Ovary (tissue), 3 donors: ENCODE data around the gene ANO3.

Experiments
- CTCF ChIP-seq, 3 donors: fragments of 450-650 bp in 2 of 3; fragments of 200-600 bp in 1 of 3; IDR thresholded peaks; one replicate each; pipeline versions ENCODE4 v1.5.1 to v1.8.0; 2016 to 2022; ENCODE audit warnings: antibody characterized with exemption in 3 of 3, mild to moderate bottlenecking in 1 of 3
- EP300 ChIP-seq: sonication (generic); formaldehyde crosslinking; IDR thresholded peaks from one replicate; pipeline ENCODE4 v1.6.1; 2017; ENCODE audit warnings: antibody characterized with exemption
- POLR2A ChIP-seq: fragments of 450-650 bp; IDR thresholded peaks from one replicate; pipeline ENCODE4 v1.6.1; 2017; ENCODE audit warnings: antibody characterized with exemption, mild to moderate bottlenecking, moderate library complexity
- donor health status: DM: no; HTN: no; CAD: no.

DNA sequence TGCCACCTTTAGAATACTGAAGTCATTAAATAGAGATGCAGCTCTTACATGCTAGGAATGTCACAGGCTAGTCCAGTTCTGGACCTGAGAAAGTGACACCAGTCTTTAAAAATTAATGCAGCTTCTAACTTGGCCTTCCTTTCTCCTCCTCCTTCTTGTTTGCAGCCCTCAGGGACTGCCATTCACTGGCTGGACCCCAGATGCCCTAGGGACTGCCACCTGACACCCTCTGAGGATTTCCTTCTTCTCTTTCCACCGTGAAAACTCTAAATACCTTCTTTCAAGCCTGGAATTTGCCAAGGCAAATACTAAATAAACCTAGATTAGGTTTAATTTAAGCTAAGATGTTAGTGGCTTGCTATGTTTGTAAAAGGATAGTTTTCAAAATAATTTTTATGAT is 161.7 kb downstream of the ANO3 start:
- TF ChIP-seq CTCF (IDR thresholded peaks at IDR 0.05) (no peak), POLR2A (no peak), EP300 (no peak)
